DMS114 treated with DMSO at 0.1 percent for 48 hours (cell line): ENCODE results near the gene AP2M1.

Source experiments
- DNase-seq: peaks from one replicate; lab custom pipeline; 2025; ENCODE audit not compliant: unreplicated experiment; lab: John Stamatoyannopoulos, UW

AP2M1 gene

DNA sequence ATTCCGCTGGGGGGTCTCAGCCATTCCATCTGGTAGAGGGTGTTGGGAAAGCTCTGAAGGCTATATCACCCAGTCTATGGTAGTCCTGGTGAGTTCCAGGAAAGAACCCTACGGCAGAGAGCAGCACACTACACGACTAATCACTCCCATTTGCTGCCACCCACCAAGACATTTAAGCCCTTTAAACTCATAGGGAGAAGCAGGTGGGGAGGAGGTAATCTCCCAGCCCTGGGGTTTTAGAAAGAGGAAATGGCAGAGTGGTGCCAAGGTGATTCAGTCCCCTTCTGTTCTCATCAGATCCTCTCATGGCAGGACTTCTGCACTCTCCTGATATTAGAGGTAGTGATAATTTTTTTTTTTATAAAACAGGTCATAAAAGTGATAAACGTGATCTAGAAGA, 44.2 kb downstream of the AP2M1 start:
- no peak for DNase-seq

DNA sequence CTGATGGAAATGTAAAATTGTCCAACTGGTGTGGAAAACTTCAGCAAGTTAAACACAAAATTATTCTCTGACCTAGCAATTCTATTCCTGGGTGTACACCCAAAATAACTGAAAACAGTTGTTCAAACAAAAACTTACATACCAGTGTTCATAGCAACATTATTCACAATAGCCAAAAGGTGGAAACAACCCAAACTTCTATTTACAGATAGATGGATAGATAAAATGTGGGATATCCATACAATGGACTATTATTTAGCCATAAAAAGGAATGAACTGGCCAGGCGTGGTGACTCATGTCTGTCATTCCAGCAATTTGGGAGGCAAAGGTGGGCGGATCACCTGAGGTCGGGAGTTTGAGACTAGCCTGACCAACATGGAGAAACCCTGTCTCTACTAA, 47.9 kb downstream of the AP2M1 start:
- no peak for DNase-seq

DNA sequence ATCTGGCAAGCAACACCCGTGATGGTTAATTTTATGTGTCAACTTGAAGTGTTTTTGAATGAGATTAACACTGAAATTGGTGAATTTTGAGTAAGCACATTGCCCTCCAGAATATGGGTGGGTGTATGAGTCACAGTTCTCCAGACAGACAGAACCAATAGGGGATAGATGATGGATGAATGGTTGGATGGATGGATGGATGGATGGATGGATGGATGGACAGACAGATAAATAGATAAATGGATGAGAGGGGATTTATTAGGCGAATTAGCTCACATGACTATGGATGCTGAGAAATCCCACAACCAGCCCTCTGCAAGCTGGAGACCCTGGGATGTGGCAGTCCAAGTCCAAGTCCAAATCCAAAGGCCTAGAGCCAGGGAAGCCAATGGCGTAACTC, 49.3 kb downstream of the AP2M1 start:
- no peak for DNase-seq

DNA sequence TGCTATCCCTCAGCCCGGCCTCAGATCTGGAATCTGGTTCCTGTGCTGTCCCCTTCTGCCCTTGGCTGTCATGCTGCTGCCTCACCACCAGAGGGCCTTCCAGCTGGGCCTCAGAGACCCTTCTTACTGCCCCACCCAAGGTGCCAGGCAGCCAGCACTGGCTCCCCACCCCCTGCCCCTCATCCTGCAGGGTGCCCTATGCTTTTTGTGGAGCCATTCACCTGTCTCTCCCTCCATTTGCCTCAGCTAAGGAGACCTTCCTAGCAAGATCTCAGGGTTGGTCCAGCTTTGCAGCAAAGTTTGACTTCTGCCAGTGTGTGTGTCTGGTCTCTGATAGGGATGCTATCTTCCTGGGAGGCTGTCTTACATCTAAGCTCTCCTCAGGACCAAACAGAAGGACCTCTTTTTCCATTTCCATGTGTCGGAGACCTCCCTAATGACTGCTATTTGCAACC, 52.9 kb downstream of the AP2M1 start:
- no peak for DNase-seq

DNA sequence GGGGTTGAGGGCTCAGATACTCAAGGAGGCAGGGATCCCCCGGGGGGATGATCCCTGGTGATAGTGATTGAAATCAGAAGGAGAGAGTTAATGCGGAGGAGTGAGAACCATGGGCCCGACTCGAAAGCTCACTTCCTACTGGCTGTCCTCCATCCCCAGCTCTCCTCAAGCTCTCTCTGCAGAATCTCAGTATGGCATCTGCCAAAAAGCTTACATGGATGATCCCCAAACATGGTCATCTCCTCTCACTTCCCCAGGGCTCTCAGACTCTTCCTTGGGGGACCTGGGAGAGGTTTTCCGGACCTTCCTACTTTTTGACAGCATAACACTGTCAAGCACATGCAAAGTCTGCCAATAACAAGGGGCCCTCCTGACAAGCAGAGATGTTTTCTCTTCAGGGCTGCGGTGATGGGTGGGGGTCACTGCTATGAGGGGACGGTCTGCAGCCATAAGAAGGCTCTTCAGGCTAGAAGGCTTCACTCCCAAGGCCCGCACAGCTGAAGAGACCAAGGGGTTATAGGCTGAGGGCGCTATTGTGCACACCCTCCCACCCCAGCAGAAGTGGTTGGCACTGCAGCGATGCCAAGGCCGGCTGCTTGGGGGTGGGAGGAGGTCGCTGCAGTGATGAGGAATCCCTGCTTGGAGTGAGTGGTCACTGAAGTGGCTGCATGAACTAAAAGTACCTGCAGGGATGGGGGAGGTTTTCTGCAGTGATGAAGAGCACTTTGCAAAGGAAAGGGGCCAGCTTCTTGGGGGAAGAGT, 53.9 kb downstream of the AP2M1 start:
- no peak for DNase-seq

DNA sequence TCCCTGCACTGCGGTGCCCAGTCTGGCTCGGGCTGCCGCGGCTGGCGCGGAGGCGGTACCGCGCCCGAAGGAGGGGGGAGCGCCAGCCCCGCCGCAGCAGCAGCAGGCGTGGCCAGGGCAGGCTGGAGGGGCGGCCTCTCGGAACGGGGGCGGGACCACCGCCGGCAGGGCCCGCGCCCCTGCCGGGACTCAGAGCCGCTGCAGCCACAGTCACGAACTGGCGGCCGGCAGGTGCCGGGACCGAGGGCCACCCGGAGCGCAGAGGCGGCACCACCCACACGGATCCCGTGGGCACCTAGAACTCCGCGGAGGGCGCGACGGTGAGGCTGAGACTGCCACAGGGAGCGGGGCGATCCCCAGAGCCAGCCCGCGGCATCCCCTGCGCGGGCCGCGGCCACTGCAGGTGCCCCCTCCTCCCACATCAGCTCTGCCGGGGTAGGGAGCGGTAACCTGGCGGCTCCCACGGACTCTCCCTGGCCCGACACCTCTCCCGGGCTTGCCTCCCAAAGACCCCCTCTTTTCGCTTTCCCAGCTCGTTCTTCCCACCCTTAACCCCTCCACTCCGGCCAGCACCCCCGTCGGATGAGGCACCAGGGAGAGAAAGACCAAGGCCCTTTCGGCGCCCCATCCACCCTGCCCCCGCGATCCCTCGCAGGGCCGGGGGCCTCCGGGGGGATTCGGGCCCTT, 54.9 kb downstream of the AP2M1 start, which contains the start of gene VWA5B2:
TSS of gene VWA5B2 (plus strand) at position 192 of the 687 bp plus-strand sequence. CDS start 944 bp downstream, outside the sequence.
- peak; percentile 37 for DNase-seq

DNA sequence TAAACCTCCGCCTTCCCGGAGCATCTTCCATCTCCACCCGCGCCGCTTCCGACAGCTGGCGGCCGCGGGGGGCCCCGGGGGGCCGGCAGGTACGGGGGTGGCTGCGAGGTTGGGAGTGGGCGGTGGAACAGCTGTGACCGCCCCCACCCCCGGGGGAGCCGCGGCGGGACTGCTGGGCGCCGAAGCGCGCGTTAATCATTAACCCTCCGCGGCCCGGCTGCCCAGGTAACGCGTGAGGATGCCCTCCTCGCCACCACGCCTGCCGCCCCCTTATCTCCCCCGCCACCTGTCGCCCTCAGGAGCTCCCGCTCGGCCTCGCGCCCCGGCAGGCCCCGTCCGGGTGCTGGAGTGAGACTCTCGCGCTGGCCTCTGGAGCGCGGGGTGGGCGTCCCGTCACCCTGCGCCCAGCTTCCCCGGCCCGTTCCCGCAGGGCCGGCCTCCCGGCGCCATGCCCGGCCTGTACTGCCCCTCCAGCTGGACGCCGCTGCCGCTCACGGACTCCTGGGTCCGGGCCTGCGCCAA, 55.5 kb downstream of the AP2M1 start:
- no peak for DNase-seq

DNA sequence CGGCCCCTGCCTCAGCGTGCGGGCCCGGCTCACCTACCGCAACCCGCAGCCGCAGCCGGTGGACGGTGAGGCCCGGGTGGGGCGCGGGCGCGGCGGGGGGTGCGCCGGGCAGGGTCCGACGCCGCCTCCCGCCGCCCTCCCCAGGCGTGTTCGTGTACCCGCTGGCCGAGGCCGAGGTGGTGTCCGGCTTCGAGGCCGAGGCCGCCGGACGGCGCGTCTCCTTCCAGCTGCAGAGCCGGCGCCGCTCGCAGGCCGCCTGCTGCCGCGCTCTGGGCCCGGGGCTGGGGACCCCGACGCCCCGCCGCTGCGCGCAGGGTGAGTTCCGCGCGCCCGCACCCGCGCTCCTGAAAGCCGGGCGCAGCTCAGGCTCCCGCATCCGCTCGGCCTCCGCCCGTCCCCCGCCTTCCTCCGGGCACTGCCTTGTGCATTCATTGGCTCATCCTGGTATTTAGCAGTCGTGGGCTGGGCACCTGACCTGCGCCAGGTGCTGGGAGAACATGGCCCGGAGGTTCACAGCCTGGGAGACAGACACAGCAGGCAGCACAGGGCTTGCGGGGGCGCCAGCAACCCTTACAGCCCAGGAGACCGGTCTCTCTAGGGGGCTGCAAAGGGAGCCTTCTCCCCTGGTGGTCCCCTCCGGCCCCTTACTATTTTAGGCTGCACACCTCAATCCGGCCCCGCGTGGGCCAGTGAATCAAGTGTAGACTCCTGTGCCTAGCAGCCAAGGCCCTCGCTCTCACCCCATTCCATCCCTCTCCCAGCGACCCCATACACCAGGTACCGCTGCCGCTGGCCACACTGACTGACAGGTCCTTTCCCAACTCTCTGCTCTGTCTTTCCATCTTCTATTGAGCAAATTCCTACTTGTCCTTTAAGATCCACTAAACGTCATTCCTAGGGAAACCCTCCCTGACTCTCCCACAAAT, 56.2 kb downstream of the AP2M1 start:
- no peak for DNase-seq

DNA sequence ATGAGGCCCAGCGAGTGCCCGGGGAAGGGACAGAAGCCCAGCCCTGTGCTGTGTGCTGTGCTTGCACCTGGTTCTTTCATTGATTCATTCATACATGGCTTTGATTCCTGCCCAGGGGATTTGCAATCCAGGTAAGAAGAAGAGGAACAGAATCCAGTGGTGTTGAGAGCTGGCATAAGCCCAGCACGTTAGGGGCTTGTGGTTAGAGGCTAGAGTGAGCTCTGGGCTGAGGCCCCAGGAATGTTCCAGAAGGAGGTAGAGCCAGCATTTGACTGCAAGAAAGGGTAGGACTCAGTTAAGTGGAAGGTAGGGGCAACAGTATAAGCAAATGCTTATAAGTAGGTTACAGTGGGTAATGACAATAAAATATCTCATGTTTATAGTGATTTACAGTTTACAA, 57.0 kb downstream of the AP2M1 start:
- no peak for DNase-seq

DNA sequence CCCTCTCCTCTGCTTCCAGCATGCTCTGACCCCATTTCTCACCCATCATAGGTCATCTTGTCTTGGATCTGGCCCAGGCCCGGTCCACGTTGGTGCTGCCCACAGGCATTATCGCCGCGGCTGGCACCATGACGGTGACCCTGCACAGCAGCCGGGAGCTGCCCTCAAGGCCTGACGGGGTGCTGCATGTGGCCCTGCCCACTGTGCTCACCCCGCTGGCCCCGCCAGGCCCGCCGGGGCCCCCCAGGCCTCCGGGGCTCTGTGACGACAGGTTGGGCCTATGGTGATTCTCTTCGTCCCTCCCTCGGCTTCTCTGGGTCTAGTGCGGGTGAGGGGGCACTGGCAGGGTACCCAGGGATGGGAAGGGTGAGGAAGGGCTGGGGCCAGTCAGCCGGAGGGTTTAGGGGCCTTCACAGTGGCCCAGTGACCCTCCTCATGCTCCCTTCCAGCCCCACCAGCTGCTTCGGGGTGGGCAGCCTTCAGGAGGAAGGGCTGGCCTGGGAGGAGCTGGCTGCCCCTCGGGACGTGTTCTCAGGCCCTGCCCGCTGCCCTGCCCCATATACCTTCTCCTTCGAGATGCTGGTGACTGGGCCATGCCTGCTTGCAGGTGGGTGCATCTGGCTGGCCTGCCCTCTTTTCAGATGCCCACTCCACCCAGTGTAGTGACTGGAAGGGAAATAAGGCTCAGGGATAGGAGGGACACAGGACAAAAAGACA, 58.6 kb downstream of the AP2M1 start:
- no peak for DNase-seq
